NCI-H1417 (cell line): ENCODE data around the gene LPIN1.
A peak's percentile ranks its signal among the peaks of the same experiment; 100 is the strongest.

ENCODE experiments used
- DNase-seq, 3 experiments: peaks; one replicate each; lab custom pipeline; 2025; lab: John Stamatoyannopoulos, UW

Gene LPIN1

GRCh38 chr2:11762031-11762430 is 15.6 kb downstream of the LPIN1 start:
- DNase-seq: no peak

GRCh38 chr2:11762799-11763461 is 16.5 kb downstream of the LPIN1 start:
- DNase-seq: no peak

GRCh38 chr2:11764359-11764758 is 17.9 kb downstream of the LPIN1 start:
- peak in 2 of 3 experiments; percentile 23 to 42 for DNase-seq

GRCh38 chr2:11764920-11765319 is 18.5 kb downstream of the LPIN1 start:
- DNase-seq: no peak

- no peak for DNase-seq
Measured at GRCh38 chr2:11765501-11765900, 19.1 kb downstream of the LPIN1 start.

- no peak for DNase-seq
Measured at GRCh38 chr2:11766016-11766415, 19.6 kb downstream of the LPIN1 start.

GRCh38 chr2:11767779-11768178 is 21.3 kb downstream of the LPIN1 start:
- DNase-seq: no peak

GRCh38 chr2:11768946-11769345 is 22.5 kb downstream of the LPIN1 start:
- DNase-seq: no peak

- DNase-seq: no peak
Measured at GRCh38 chr2:11769516-11769915, 23.1 kb downstream of the LPIN1 start.

GRCh38 chr2:11770531-11771188 is 24.2 kb downstream of the LPIN1 start:
- no peak for DNase-seq

GRCh38 chr2:11771971-11772615 is 25.7 kb downstream of the LPIN1 start:
- no peak for DNase-seq

- DNase-seq: no peak
Measured at GRCh38 chr2:11773111-11773510, 26.7 kb downstream of the LPIN1 start.

GRCh38 chr2:11773747-11774525 is 27.5 kb downstream of the LPIN1 start:
- DNase-seq: no peak

GRCh38 chr2:11774600-11774999 is 28.2 kb downstream of the LPIN1 start:
- no peak for DNase-seq

GRCh38 chr2:11775384-11775783 is 29.0 kb downstream of the LPIN1 start:
- DNase-seq: no peak

GRCh38 chr2:11777066-11777782 is 30.8 kb downstream of the LPIN1 start:
- DNase-seq: peak in 1 of 3 experiments; percentile 50

GRCh38 chr2:11777886-11778415 is 31.5 kb downstream of the LPIN1 start:
- no peak for DNase-seq

GRCh38 chr2:11778416-11778815 is 32.0 kb downstream of the LPIN1 start:
- no peak for DNase-seq

GRCh38 chr2:11778923-11779757 is 32.7 kb downstream of the LPIN1 start:
- peak; percentile 68 to 89 (median 81) for DNase-seq

- DNase-seq: no peak
Measured at GRCh38 chr2:11781602-11782001, 35.2 kb downstream of the LPIN1 start.

GRCh38 chr2:11784280-11784679 is 37.8 kb downstream of the LPIN1 start:
- no peak for DNase-seq
